HepG2 (cell line): Measurements from ENCODE around the gene SARS2. TPM values are rescaled to one million over a fixed set of nuclear protein-coding genes. Genes with fewer than 3 reads are reported as not detected.
A peak's percentile ranks its signal among the peaks of the same experiment; 100 is the strongest.

Experiments used
- GTF3A ChIP-seq: sonication (generic); formaldehyde crosslinking; conservative IDR thresholded peaks from 2 replicates; pipeline ENCODE4 v1.4.0; 2020; ENCODE audit warnings: mild to moderate bottlenecking, missing genetic modification reagents
- HNRNPLL ChIP-seq: fragments of 200-400 bp; formaldehyde crosslinking; IDR thresholded peaks from 2 replicates; pipeline ENCODE4 v1.6.1; 2017; ENCODE audit warnings: mild to moderate bottlenecking, low read depth, low read length; ENCODE audit not compliant: poor library complexity, severe bottlenecking
- MLLT10 ChIP-seq: sonication (generic); formaldehyde crosslinking; IDR thresholded peaks from 2 replicates; pipeline ENCODE4 v1.4.0; 2020; ENCODE audit warnings: missing genetic modification reagents
- RAD21 ChIP-seq: fragments of 450-650 bp; formaldehyde crosslinking; IDR thresholded peaks from 2 replicates; pipeline ENCODE4 v1.5.0; 2020; ENCODE audit warnings: mild to moderate bottlenecking
- REL ChIP-seq: sonication (generic); formaldehyde crosslinking; conservative IDR thresholded peaks from 2 replicates; pipeline ENCODE4 v1.8.0; 2022; ENCODE audit warnings: mild to moderate bottlenecking, missing genetic modification reagents, moderate library complexity
- SRF ChIP-seq: IDR thresholded peaks from 2 replicates; pipeline ENCODE4 v1.6.1; 2011; ENCODE audit warnings: mild to moderate bottlenecking, low read depth, low read length, moderate library complexity
- ZBTB38 ChIP-seq: sonication (generic); formaldehyde crosslinking; IDR thresholded peaks from 2 replicates; pipeline ENCODE4 v1.5.1; 2020; ENCODE audit warnings: mild to moderate bottlenecking, missing genetic modification reagents
- ZNF225 ChIP-seq: sonication (generic); formaldehyde crosslinking; IDR thresholded peaks from 2 replicates; pipeline ENCODE4 v1.4.0; 2020; ENCODE audit warnings: mild to moderate bottlenecking, missing genetic modification reagents
- ZNF430 ChIP-seq: sonication (generic); formaldehyde crosslinking; IDR thresholded peaks from 2 replicates; pipeline ENCODE4 v1.9.0; 2021; ENCODE audit warnings: mild to moderate bottlenecking, missing genetic modification reagents
- ZNF768 ChIP-seq: sonication (generic); formaldehyde crosslinking; IDR thresholded peaks from 2 replicates; pipeline ENCODE4 v1.4.0; 2020; ENCODE audit warnings: missing genetic modification reagents
- polyA plus RNA-seq, 8 experiments: library from polyadenylated mRNA; depleted of rRNA in 3 of 8; stranded (reverse) in 7 of 8; unstranded in 1 of 8; fragments of >200 nt; fragmentation: Illumina TruSeq in 4 of 8; extraction: Trizol in 4 of 8; gene quantifications; 2 replicates each; pipeline versions ENCODE4 v1.2.1 to v1.2.3, GENCODE V29; 2011 to 2016; ENCODE audit warnings: low read depth in 4 of 8, missing spikeins in 1 of 8, mixed read lengths in 1 of 8; ENCODE audit not compliant: insufficient read depth in 1 of 8
- total RNA-seq, 5 experiments: library from RNA; depleted of rRNA; stranded (reverse); fragments of >200 nt; fragmentation: Illumina TruSeq; extraction: Trizol; gene quantifications; 2 replicates each; pipeline ENCODE4 v1.2.3, GENCODE V29; 2016; ENCODE audit warnings: low read depth in 1 of 5
- TF ChIP-seq, protein P1 (sequence below): sonication (generic); formaldehyde crosslinking; IDR thresholded peaks from 2 replicates; pipeline ENCODE4 v1.5.0; 2020; ENCODE audit warnings: mild to moderate bottlenecking, missing genetic modification reagents
- TF ChIP-seq, protein P2 (sequence below): sonication (generic); formaldehyde crosslinking; IDR thresholded peaks from 2 replicates; pipeline ENCODE4 v1.4.0; 2020; ENCODE audit warnings: missing genetic modification reagents; ENCODE audit errors: not compliant biosample characterization
- TF ChIP-seq, protein P3 (sequence below): sonication (generic); formaldehyde crosslinking; IDR thresholded peaks from 2 replicates; pipeline ENCODE4 v1.5.0; 2020; ENCODE audit warnings: missing genetic modification reagents
- TF ChIP-seq, protein P4 (sequence below): sonication (generic); formaldehyde crosslinking; IDR thresholded peaks from 2 replicates; pipeline ENCODE4 v1.4.0; 2020; ENCODE audit warnings: missing genetic modification reagents
- TF ChIP-seq, protein P5 (sequence below): sonication (generic); formaldehyde crosslinking; IDR thresholded peaks from 2 replicates; pipeline ENCODE4 v1.4.0; 2020; ENCODE audit warnings: missing genetic modification reagents
- TF ChIP-seq, protein P6 (sequence below): sonication (generic); formaldehyde crosslinking; IDR thresholded peaks from 2 replicates; pipeline ENCODE4 v1.4.0; 2020; ENCODE audit warnings: missing genetic modification reagents

Gene SARS2
- total and polyA plus RNA-seq, 2 of the 13 experiments (the other 11 are each of a cell fraction or from before 2014, with no cell fraction given) = 40.0 to 48.6 TPM

DNA sequence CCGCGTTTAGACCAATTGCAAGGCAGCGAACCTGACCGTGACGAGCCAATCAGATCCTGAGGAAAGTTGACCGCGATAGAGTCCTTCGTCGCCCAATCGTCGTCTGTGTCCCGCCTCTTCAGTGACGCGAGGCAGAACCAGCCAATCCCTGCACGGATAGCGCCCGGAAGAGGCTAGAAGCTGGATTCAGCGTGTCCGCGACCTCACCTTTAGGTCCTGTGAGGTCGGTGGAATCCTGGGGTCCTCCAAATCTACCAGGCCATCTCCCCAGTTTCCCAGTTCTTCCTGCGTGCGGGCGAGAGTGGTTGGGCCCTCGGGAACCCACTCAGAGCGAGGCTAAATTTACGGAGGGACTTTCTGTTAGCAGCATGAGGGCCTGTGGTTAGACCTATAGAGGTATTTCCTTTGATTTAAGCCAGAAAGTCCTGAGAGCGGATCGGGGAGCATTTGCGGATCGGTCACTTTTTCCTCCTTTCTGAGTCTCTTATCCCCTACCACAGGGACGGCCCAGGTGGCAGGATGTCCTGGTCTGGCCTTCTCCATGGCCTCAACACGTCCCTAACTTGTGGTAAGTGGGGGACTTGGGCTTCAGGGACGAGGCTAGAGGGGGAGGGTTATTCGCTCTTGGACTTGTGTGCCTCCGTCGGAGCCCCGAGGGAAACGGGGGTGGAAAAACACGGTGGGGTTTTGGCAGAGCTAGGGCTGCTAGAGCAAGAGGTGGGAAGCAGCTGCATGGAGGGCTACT lies 385 bp upstream of the SARS2 start, which contains the start of gene MRPS12 (continued):
- TF ChIP-seq, protein P1, sequence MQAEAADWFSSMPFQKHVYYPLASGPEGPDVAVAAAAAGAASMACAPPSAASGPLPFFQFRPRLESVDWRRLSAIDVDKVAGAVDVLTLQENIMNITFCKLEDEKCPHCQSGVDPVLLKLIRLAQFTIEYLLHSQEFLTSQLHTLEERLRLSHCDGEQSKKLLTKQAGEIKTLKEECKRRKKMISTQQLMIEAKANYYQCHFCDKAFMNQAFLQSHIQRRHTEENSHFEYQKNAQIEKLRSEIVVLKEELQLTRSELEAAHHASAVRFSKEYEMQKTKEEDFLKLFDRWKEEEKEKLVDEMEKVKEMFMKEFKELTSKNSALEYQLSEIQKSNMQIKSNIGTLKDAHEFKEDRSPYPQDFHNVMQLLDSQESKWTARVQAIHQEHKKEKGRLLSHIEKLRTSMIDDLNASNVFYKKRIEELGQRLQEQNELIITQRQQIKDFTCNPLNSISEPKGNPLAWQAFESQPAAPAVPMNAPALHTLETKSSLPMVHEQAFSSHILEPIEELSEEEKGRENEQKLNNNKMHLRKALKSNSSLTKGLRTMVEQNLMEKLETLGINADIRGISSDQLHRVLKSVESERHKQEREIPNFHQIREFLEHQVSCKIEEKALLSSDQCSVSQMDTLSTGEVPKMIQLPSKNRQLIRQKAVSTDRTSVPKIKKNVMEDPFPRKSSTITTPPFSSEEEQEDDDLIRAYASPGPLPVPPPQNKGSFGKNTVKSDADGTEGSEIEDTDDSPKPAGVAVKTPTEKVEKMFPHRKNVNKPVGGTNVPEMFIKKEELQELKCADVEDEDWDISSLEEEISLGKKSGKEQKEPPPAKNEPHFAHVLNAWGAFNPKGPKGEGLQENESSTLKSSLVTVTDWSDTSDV = no peak
- TF ChIP-seq ZNF225 (CRISPR knock-in tag) (no peak; the same call in 1 of the 2 replicates), HNRNPLL (no peak), REL (CRISPR knock-in tag) (no peak), ZNF430 (CRISPR knock-in tag) (no peak), RAD21 (CRISPR knock-in tag) (no peak), MLLT10 (CRISPR knock-in tag) (no peak), GTF3A (no peak), ZBTB38 (CRISPR knock-in tag) (no peak), ZNF768 (CRISPR knock-in tag) (no peak), SRF (no peak)
- TF ChIP-seq, protein P2, sequence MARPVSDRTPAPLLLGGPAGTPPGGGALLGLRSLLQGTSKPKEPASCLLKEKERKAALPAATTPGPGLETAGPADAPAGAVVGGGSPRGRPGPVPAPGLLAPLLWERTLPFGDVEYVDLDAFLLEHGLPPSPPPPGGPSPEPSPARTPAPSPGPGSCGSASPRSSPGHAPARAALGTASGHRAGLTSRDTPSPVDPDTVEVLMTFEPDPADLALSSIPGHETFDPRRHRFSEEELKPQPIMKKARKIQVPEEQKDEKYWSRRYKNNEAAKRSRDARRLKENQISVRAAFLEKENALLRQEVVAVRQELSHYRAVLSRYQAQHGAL = no peak
- TF ChIP-seq, protein P3, sequence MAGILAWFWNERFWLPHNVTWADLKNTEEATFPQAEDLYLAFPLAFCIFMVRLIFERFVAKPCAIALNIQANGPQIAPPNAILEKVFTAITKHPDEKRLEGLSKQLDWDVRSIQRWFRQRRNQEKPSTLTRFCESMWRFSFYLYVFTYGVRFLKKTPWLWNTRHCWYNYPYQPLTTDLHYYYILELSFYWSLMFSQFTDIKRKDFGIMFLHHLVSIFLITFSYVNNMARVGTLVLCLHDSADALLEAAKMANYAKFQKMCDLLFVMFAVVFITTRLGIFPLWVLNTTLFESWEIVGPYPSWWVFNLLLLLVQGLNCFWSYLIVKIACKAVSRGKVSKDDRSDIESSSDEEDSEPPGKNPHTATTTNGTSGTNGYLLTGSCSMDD (CRISPR knock-in tag) = no peak
- TF ChIP-seq, protein P4, sequence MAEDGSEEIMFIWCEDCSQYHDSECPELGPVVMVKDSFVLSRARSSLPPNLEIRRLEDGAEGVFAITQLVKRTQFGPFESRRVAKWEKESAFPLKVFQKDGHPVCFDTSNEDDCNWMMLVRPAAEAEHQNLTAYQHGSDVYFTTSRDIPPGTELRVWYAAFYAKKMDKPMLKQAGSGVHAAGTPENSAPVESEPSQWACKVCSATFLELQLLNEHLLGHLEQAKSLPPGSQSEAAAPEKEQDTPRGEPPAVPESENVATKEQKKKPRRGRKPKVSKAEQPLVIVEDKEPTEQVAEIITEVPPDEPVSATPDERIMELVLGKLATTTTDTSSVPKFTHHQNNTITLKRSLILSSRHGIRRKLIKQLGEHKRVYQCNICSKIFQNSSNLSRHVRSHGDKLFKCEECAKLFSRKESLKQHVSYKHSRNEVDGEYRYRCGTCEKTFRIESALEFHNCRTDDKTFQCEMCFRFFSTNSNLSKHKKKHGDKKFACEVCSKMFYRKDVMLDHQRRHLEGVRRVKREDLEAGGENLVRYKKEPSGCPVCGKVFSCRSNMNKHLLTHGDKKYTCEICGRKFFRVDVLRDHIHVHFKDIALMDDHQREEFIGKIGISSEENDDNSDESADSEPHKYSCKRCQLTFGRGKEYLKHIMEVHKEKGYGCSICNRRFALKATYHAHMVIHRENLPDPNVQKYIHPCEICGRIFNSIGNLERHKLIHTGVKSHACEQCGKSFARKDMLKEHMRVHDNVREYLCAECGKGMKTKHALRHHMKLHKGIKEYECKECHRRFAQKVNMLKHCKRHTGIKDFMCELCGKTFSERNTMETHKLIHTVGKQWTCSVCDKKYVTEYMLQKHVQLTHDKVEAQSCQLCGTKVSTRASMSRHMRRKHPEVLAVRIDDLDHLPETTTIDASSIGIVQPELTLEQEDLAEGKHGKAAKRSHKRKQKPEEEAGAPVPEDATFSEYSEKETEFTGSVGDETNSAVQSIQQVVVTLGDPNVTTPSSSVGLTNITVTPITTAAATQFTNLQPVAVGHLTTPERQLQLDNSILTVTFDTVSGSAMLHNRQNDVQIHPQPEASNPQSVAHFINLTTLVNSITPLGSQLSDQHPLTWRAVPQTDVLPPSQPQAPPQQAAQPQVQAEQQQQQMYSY = no peak
- TF ChIP-seq, protein P5, sequence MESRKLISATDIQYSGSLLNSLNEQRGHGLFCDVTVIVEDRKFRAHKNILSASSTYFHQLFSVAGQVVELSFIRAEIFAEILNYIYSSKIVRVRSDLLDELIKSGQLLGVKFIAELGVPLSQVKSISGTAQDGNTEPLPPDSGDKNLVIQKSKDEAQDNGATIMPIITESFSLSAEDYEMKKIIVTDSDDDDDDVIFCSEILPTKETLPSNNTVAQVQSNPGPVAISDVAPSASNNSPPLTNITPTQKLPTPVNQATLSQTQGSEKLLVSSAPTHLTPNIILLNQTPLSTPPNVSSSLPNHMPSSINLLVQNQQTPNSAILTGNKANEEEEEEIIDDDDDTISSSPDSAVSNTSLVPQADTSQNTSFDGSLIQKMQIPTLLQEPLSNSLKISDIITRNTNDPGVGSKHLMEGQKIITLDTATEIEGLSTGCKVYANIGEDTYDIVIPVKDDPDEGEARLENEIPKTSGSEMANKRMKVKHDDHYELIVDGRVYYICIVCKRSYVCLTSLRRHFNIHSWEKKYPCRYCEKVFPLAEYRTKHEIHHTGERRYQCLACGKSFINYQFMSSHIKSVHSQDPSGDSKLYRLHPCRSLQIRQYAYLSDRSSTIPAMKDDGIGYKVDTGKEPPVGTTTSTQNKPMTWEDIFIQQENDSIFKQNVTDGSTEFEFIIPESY (CRISPR knock-in tag) = no peak
- TF ChIP-seq, protein P6, sequence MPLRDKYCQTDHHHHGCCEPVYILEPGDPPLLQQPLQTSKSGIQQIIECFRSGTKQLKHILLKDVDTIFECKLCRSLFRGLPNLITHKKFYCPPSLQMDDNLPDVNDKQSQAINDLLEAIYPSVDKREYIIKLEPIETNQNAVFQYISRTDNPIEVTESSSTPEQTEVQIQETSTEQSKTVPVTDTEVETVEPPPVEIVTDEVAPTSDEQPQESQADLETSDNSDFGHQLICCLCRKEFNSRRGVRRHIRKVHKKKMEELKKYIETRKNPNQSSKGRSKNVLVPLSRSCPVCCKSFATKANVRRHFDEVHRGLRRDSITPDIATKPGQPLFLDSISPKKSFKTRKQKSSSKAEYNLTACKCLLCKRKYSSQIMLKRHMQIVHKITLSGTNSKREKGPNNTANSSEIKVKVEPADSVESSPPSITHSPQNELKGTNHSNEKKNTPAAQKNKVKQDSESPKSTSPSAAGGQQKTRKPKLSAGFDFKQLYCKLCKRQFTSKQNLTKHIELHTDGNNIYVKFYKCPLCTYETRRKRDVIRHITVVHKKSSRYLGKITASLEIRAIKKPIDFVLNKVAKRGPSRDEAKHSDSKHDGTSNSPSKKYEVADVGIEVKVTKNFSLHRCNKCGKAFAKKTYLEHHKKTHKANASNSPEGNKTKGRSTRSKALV (CRISPR knock-in tag) = 0 out of 2 replicates have a peak, but pooled peaks have one; percentile 44
